SK-N-SH treated with all-trans-retinoic acid at 6 μM for 48 hours (cell line): Measurements from ENCODE around the gene RALGAPA1.

Source experiments
- ATAC-seq: fragments of 200-7000 bp; cut with Tn5 transposase; 3 replicates; pipeline ENCODE4 v1.9.1; 2020; ENCODE audit warnings: mild to moderate bottlenecking, moderate library complexity
- ARNTL ChIP-seq: fragments of 450-650 bp; formaldehyde crosslinking; IDR thresholded peaks from 2 replicates; pipeline ENCODE4 v1.5.0; 2020; ENCODE audit warnings: low read depth, mild to moderate bottlenecking, moderate library complexity, borderline replicate concordance
- BACH2 ChIP-seq: fragments of 250-450 bp; sonication (Bioruptor Pico); IDR thresholded peaks from 2 replicates; pipeline ENCODE4 v1.9.0; 2021; ENCODE audit warnings: mild to moderate bottlenecking, borderline replicate concordance
- CSDC2 ChIP-seq: fragments of 250-450 bp; sonication (Bioruptor Pico); IDR thresholded peaks from 2 replicates; pipeline ENCODE4 v1.5.0; 2020; ENCODE audit warnings: mild to moderate bottlenecking, moderate library complexity
- CSRNP3 ChIP-seq: fragments of 250-450 bp; sonication (Bioruptor Pico); IDR thresholded peaks from 2 replicates; pipeline ENCODE4 v1.5.1; 2021; ENCODE audit warnings: mild to moderate bottlenecking, moderate library complexity
- GLIS3 ChIP-seq: fragments of 250-450 bp; sonication (Bioruptor Pico); IDR thresholded peaks from 2 replicates; pipeline ENCODE4 v1.5.0; 2020; ENCODE audit warnings: mild to moderate bottlenecking, moderate library complexity
- ISL1 ChIP-seq: fragments of 250-450 bp; sonication (Bioruptor Pico); IDR thresholded peaks from 2 replicates; pipeline ENCODE4 v2.1.2; 2022; ENCODE audit warnings: mild to moderate bottlenecking, moderate library complexity
- PPARA ChIP-seq: fragments of 250-450 bp; sonication (Bioruptor Pico); IDR thresholded peaks from 2 replicates; pipeline ENCODE4 v1.5.0; 2020; ENCODE audit warnings: mild to moderate bottlenecking, borderline replicate concordance
- RARB ChIP-seq: fragments of 250-450 bp; sonication (Bioruptor Pico); IDR thresholded peaks from 2 replicates; pipeline ENCODE4 v1.8.0; 2021; ENCODE audit warnings: mild to moderate bottlenecking, moderate library complexity
- TCF4 ChIP-seq: fragments of 250-450 bp; sonication (Bioruptor Pico); IDR thresholded peaks from 2 replicates; pipeline ENCODE4 v1.8.0; 2021; ENCODE audit warnings: mild to moderate bottlenecking, moderate library complexity, borderline replicate concordance
- TOX ChIP-seq: fragments of 250-450 bp; sonication (Bioruptor Pico); IDR thresholded peaks from 2 replicates; pipeline ENCODE4 v1.8.0; 2021; ENCODE audit warnings: mild to moderate bottlenecking, moderate library complexity, borderline replicate concordance
- TSHZ2 ChIP-seq: fragments of 250-450 bp; sonication (Bioruptor Pico); IDR thresholded peaks from 2 replicates; pipeline ENCODE4 v1.5.0; 2020; ENCODE audit warnings: mild to moderate bottlenecking, moderate library complexity
- ZC3H10 ChIP-seq: fragments of 250-450 bp; sonication (Bioruptor Pico); IDR thresholded peaks from 2 replicates; pipeline ENCODE4 v1.5.1; 2021; ENCODE audit warnings: mild to moderate bottlenecking, moderate library complexity
- ZFP3 ChIP-seq: fragments of 250-450 bp; sonication (Bioruptor Pico); IDR thresholded peaks from 2 replicates; pipeline ENCODE4 v1.5.0; 2020; ENCODE audit warnings: mild to moderate bottlenecking, moderate library complexity
- ZFP30 ChIP-seq: fragments of 450-650 bp; formaldehyde crosslinking; IDR thresholded peaks from 2 replicates; pipeline ENCODE4 v1.5.0; 2022; ENCODE audit warnings: mild to moderate bottlenecking, moderate library complexity
- ZNF70 ChIP-seq: fragments of 450-650 bp; formaldehyde crosslinking; IDR thresholded peaks from 2 replicates; pipeline ENCODE4 v1.5.0; 2020; ENCODE audit warnings: mild to moderate bottlenecking, moderate library complexity
- ZNF8 ChIP-seq: fragments of 450-650 bp; formaldehyde crosslinking; IDR thresholded peaks from 2 replicates; pipeline ENCODE4 v1.5.0; 2020; ENCODE audit warnings: mild to moderate bottlenecking, moderate library complexity
- TF ChIP-seq, protein P1 (sequence below): fragments of 250-450 bp; sonication (Bioruptor Pico); IDR thresholded peaks from 2 replicates; pipeline ENCODE4 v1.8.0; 2020; ENCODE audit warnings: mild to moderate bottlenecking, moderate library complexity, borderline replicate concordance
- TF ChIP-seq, protein P2 (sequence below): fragments of 250-450 bp; sonication (Bioruptor Pico); IDR thresholded peaks from 2 replicates; pipeline ENCODE4 v1.5.1; 2020; ENCODE audit warnings: low read depth, mild to moderate bottlenecking, moderate library complexity

Gene RALGAPA1

GRCh38 chr14:35549551-35549950, 259.5 kb downstream of the RALGAPA1 start (continued):
- TF ChIP-seq CSRNP3 (CRISPR knock-in tag) (no peak), TOX (CRISPR knock-in tag) (no peak), GLIS3 (no peak), ZFP3 (CRISPR knock-in tag) (no peak)
- TF ChIP-seq, protein P1, sequence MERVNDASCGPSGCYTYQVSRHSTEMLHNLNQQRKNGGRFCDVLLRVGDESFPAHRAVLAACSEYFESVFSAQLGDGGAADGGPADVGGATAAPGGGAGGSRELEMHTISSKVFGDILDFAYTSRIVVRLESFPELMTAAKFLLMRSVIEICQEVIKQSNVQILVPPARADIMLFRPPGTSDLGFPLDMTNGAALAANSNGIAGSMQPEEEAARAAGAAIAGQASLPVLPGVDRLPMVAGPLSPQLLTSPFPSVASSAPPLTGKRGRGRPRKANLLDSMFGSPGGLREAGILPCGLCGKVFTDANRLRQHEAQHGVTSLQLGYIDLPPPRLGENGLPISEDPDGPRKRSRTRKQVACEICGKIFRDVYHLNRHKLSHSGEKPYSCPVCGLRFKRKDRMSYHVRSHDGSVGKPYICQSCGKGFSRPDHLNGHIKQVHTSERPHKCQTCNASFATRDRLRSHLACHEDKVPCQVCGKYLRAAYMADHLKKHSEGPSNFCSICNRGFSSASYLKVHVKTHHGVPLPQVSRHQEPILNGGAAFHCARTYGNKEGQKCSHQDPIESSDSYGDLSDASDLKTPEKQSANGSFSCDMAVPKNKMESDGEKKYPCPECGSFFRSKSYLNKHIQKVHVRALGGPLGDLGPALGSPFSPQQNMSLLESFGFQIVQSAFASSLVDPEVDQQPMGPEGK (CRISPR knock-in tag), result no peak
- TF ChIP-seq, all 23 proteins: peak for 0

- no peak for ATAC-seq
- TF ChIP-seq TSHZ2 (CRISPR knock-in tag) (no peak), BACH2 (CRISPR knock-in tag) (no peak), ZNF8 (no peak), ZFP30 (CRISPR knock-in tag) (no peak), ZNF70 (CRISPR knock-in tag) (no peak), CSRNP3 (CRISPR knock-in tag) (no peak), ZFP3 (CRISPR knock-in tag) (no peak), TOX (CRISPR knock-in tag) (no peak), ZC3H10 (CRISPR knock-in tag) (no peak), PPARA (CRISPR knock-in tag) (no peak), RARB (CRISPR knock-in tag) (no peak), TCF4 (CRISPR knock-in tag) (no peak), ISL1 (CRISPR knock-in tag) (no peak), ARNTL (CRISPR knock-in tag) (no peak), CSDC2 (no peak), GLIS3 (no peak)
- TF ChIP-seq, protein P2, sequence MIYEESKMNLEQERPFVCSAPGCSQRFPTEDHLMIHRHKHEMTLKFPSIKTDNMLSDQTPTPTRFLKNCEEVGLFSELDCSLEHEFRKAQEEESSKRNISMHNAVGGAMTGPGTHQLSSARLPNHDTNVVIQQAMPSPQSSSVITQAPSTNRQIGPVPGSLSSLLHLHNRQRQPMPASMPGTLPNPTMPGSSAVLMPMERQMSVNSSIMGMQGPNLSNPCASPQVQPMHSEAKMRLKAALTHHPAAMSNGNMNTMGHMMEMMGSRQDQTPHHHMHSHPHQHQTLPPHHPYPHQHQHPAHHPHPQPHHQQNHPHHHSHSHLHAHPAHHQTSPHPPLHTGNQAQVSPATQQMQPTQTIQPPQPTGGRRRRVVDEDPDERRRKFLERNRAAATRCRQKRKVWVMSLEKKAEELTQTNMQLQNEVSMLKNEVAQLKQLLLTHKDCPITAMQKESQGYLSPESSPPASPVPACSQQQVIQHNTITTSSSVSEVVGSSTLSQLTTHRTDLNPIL (CRISPR knock-in tag), result no peak
- TF ChIP-seq, protein P1 (CRISPR knock-in tag), result no peak
- TF ChIP-seq, all 23 proteins: peak for 0
Measured at GRCh38 chr14:35543006-35543405, 266.1 kb downstream of the RALGAPA1 start.

DNA sequence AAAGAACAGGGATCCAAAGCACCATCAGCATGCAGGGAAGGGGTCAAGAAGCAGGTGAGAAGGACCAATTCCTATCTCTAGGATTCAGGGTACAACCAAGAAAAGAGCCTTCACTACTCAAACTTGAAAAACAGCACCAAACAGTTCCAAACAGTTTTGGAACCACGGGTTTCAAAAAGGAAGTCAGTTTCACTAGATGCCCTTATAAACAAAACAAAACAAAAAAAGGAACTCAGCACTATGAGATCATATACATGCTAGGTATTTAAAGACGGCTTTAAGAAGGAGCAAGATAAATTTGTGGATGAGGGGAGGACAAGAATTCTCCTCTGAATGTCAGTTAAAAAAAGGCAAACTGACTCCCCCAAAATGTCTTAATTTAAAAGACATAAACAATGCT, 269.1 kb downstream of the RALGAPA1 start:
- ATAC-seq, result no peak
- TF ChIP-seq ZC3H10 (CRISPR knock-in tag), result no peak
- no peak for TF ChIP-seq TCF4 (CRISPR knock-in tag)
- TF ChIP-seq CSDC2, result no peak
- TF ChIP-seq TSHZ2 (CRISPR knock-in tag), result no peak
- no peak for TF ChIP-seq GLIS3
- TF ChIP-seq ZNF8, result no peak
- TF ChIP-seq, protein P1 (CRISPR knock-in tag), result no peak
- TF ChIP-seq ZFP3 (CRISPR knock-in tag), result no peak
- no peak for TF ChIP-seq RARB (CRISPR knock-in tag)
- TF ChIP-seq CSRNP3 (CRISPR knock-in tag), result no peak
- TF ChIP-seq TOX (CRISPR knock-in tag), result no peak
